GM18867 (cell line): ENCODE measurements around the gene STAB2.

Experiments used
- ATAC-seq: cut with Tn5 transposase; IDR thresholded peaks from one replicate; pipeline ENCODE4 v1.9.1; 2021; ENCODE audit warnings: mild to moderate bottlenecking, moderate library complexity; ENCODE audit not compliant: unreplicated experiment

Gene STAB2

GRCh38 chr12:103586791-103587370 lies at the start of gene STAB2:
Gene STAB2 (plus strand): TSS chr12:103587273. CDS start chr12:103587477, 204 bp downstream.
- ATAC-seq: no peak

GRCh38 chr12:103538397-103538796 lies 48.7 kb upstream of the STAB2 start:
- no peak for ATAC-seq

GRCh38 chr12:103540319-103540718 lies 46.8 kb upstream of the STAB2 start:
- ATAC-seq: no peak

- no peak for ATAC-seq
Observed at GRCh38 chr12:103542078-103542477, 45.0 kb upstream of the STAB2 start.

GRCh38 chr12:103546959-103547358 lies 40.1 kb upstream of the STAB2 start:
- no peak for ATAC-seq

- no peak for ATAC-seq
Observed at GRCh38 chr12:103547376-103547775, 39.7 kb upstream of the STAB2 start.

- ATAC-seq: no peak
Observed at GRCh38 chr12:103547929-103548328, 39.1 kb upstream of the STAB2 start.

GRCh38 chr12:103548622-103549601 lies 38.2 kb upstream of the STAB2 start:
- ATAC-seq: peak; percentile 77

- no peak for ATAC-seq
Observed at GRCh38 chr12:103556890-103557627, 30.0 kb upstream of the STAB2 start.

- no peak for ATAC-seq
Observed at GRCh38 chr12:103557628-103558010, 29.5 kb upstream of the STAB2 start.

- no peak for ATAC-seq
Observed at GRCh38 chr12:103558879-103559278, 28.2 kb upstream of the STAB2 start.

- ATAC-seq: no peak
Observed at GRCh38 chr12:103560604-103561101, 26.4 kb upstream of the STAB2 start.

GRCh38 chr12:103561174-103561573 lies 25.9 kb upstream of the STAB2 start:
- ATAC-seq: no peak

GRCh38 chr12:103566398-103566797 lies 20.7 kb upstream of the STAB2 start:
- no peak for ATAC-seq

GRCh38 chr12:103569278-103569677 lies 17.8 kb upstream of the STAB2 start:
- ATAC-seq: no peak

- no peak for ATAC-seq
Observed at GRCh38 chr12:103571286-103571685, 15.8 kb upstream of the STAB2 start.

GRCh38 chr12:103572312-103573045 lies 14.6 kb upstream of the STAB2 start:
- no peak for ATAC-seq

GRCh38 chr12:103573185-103573584 lies 13.9 kb upstream of the STAB2 start:
- no peak for ATAC-seq

GRCh38 chr12:103578926-103579325 lies 8.1 kb upstream of the STAB2 start:
- ATAC-seq: no peak

- ATAC-seq: no peak
Observed at GRCh38 chr12:103580026-103580425, 7.0 kb upstream of the STAB2 start.

- no peak for ATAC-seq
Observed at GRCh38 chr12:103583008-103583407, 4.1 kb upstream of the STAB2 start.
